ENCODE results near the gene PRKCA.

DNA sequence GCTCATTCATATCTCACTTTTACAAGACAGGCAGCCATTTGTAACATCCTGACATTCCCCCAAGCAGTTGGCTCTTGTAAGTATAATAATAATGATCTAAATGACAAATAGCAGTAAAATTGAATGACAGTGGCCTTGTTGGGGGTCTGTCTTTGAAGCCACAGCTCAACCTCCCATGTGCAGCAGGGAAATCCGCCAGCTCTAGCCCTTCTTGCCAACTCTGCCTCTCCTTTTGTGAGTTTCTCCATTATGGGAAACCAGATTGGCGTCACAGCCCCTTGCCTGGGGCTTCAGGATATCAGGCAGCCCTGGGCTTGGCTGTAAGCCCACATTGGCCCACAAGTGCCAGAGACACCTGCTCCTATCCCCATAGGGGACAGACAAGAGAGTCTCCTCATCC, 462.1 kb downstream of the PRKCA start:
- TF ChIP-seq, protein P1, sequence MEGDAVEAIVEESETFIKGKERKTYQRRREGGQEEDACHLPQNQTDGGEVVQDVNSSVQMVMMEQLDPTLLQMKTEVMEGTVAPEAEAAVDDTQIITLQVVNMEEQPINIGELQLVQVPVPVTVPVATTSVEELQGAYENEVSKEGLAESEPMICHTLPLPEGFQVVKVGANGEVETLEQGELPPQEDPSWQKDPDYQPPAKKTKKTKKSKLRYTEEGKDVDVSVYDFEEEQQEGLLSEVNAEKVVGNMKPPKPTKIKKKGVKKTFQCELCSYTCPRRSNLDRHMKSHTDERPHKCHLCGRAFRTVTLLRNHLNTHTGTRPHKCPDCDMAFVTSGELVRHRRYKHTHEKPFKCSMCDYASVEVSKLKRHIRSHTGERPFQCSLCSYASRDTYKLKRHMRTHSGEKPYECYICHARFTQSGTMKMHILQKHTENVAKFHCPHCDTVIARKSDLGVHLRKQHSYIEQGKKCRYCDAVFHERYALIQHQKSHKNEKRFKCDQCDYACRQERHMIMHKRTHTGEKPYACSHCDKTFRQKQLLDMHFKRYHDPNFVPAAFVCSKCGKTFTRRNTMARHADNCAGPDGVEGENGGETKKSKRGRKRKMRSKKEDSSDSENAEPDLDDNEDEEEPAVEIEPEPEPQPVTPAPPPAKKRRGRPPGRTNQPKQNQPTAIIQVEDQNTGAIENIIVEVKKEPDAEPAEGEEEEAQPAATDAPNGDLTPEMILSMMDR (IDR thresholded peaks at IDR 0.05) = no peak
- TF ChIP-seq POLR2A (IDR thresholded peaks at IDR 0.05) = no peak
- no peak for TF ChIP-seq POLR2AphosphoS5 (IDR thresholded peaks at IDR 0.05)
- no peak for TF ChIP-seq EP300 (IDR thresholded peaks at IDR 0.05)

All from gastroesophageal sphincter (tissue), 3 donors.